ENCODE measurements around the gene USH2A. TPM values are rescaled to one million over a fixed set of nuclear protein-coding genes. Genes with fewer than 3 reads are reported as not detected.

USH2A gene
- polyA plus RNA-seq, 1 donor from 2014 or later = 0.17 TPM

DNA sequence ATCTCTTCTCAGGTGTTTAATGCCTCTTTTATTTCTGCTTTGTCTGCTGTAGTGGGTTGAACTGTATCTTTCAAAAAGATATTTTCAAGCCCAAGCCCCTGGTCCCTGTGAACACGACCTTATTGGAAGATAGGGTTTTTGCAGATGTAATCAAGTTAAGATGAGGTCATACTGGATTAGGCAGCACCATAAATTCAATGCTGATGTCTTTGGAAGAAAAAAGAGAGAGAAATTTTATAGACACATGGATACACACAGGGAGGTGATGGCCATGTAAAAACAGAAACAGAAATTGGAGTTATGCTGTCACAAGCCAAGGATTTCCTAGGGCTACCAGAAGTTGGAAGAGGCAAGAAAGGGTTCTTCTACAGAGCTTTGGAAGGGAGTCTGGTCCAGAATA, 554.7 kb downstream of the USH2A start:
- Histone ChIP-seq H3K9ac (ENCODE audit: low read length) (no peak overlapping the region), H3K36me3 (ENCODE audit: insufficient read depth, low read length) (no peaks in the 10 kb centered on the region), H3F3A (ENCODE audit: insufficient read depth, low read length, poor library complexity, severe bottlenecking) (no peaks in the 10 kb centered on the region), H3K9me2 (ENCODE audit: insufficient read depth, low read length) (no peaks in the 10 kb centered on the region), H3K4me2 (ENCODE audit: low read length) (no peak overlapping the region), H3K9me3 (ENCODE audit: low read length) (no peaks in the 10 kb centered on the region), H3K79me2 (replicated peaks; ENCODE audit: insufficient read depth, low read length) (no peaks in the 10 kb centered on the region), H4K20me1 (ENCODE audit: insufficient read depth) (no peaks in the 10 kb centered on the region), H2AFZ (ENCODE audit: low read depth, low read length) (no peak overlapping the region), H3K4me3 (ENCODE audit: low read length) (no peak overlapping the region), H3K27ac (ENCODE audit: low read length) (no peak overlapping the region), H3K27me3 (ENCODE audit: insufficient read depth, low read depth, low read length) (no peaks in the 10 kb centered on the region)
- TF ChIP-seq POLR2AphosphoS5 (IDR thresholded peaks at IDR 0.05) (no peak), SMC3 (conservative IDR thresholded peaks at IDR 0.05; ENCODE audit: poor library complexity) (no peak), MXI1 (conservative IDR thresholded peaks at IDR 0.05; ENCODE audit: poor library complexity, severe bottlenecking) (no peak), TAF1 (IDR thresholded peaks at IDR 0.05; ENCODE audit: low read depth) (no peak), RAD21 (conservative IDR thresholded peaks at IDR 0.05) (no peak), EP300 (conservative IDR thresholded peaks at IDR 0.05; ENCODE audit: poor library complexity, severe bottlenecking) (no peak), EZH2 (IDR thresholded peaks at IDR 0.05; ENCODE audit: borderline replicate concordance, insufficient read depth, low read length, poor library complexity, severe bottlenecking) (no peak), REST (IDR thresholded peaks at IDR 0.05; ENCODE audit: borderline replicate concordance) (no peak)
- TF ChIP-seq, protein P1, sequence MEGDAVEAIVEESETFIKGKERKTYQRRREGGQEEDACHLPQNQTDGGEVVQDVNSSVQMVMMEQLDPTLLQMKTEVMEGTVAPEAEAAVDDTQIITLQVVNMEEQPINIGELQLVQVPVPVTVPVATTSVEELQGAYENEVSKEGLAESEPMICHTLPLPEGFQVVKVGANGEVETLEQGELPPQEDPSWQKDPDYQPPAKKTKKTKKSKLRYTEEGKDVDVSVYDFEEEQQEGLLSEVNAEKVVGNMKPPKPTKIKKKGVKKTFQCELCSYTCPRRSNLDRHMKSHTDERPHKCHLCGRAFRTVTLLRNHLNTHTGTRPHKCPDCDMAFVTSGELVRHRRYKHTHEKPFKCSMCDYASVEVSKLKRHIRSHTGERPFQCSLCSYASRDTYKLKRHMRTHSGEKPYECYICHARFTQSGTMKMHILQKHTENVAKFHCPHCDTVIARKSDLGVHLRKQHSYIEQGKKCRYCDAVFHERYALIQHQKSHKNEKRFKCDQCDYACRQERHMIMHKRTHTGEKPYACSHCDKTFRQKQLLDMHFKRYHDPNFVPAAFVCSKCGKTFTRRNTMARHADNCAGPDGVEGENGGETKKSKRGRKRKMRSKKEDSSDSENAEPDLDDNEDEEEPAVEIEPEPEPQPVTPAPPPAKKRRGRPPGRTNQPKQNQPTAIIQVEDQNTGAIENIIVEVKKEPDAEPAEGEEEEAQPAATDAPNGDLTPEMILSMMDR (IDR thresholded peaks at IDR 0.05; ENCODE audit: poor library complexity, severe bottlenecking) = no peak

DNA sequence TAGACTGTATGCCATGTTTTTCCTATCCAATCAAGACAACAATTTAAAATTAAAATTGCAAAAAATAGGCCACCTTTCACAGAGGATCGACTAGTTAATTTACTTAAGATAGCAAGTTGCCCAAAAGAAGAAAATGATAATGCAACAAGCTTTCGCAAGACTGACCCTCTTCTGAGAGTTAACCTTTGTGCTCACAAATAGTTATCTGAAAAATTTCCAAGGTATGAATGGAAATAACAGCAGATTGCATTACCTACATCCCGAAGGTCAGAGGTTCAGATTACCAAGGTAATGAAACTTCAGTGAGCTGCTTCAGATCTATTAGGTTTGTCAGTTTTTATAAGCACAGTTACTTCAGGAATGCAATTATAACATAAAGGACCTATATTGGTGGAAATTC, 558.2 kb downstream of the USH2A start:
- Histone ChIP-seq H3K9me3 (ENCODE audit: low read length) (no peaks in the 10 kb centered on the region), H2AFZ (ENCODE audit: low read depth, low read length) (no peak overlapping the region), H3K9ac (ENCODE audit: low read length) (no peak overlapping the region), H3K4me3 (ENCODE audit: low read length) (no peak overlapping the region), H3K79me2 (replicated peaks; ENCODE audit: insufficient read depth, low read length) (no peaks in the 10 kb centered on the region), H3K4me2 (ENCODE audit: low read length) (no peak overlapping the region), H3K27me3 (ENCODE audit: insufficient read depth, low read depth, low read length) (no peaks in the 10 kb centered on the region), H3K36me3 (ENCODE audit: insufficient read depth, low read length) (no peaks in the 10 kb centered on the region), H4K20me1 (ENCODE audit: insufficient read depth) (no peaks in the 10 kb centered on the region), H3K27ac (ENCODE audit: low read length) (no peak overlapping the region), H3F3A (ENCODE audit: insufficient read depth, low read length, poor library complexity, severe bottlenecking) (no peaks in the 10 kb centered on the region), H3K9me2 (ENCODE audit: insufficient read depth, low read length) (no peaks in the 10 kb centered on the region)
- no peak for TF ChIP-seq REST (IDR thresholded peaks at IDR 0.05; ENCODE audit: borderline replicate concordance)
- no peak for TF ChIP-seq TAF1 (IDR thresholded peaks at IDR 0.05; ENCODE audit: low read depth)
- TF ChIP-seq POLR2AphosphoS5 (IDR thresholded peaks at IDR 0.05) = no peak
- TF ChIP-seq, protein P1 (IDR thresholded peaks at IDR 0.05; ENCODE audit: poor library complexity, severe bottlenecking) = no peak
- TF ChIP-seq SMC3 (conservative IDR thresholded peaks at IDR 0.05; ENCODE audit: poor library complexity) = no peak
- no peak for TF ChIP-seq RAD21 (conservative IDR thresholded peaks at IDR 0.05)
- no peak for TF ChIP-seq EP300 (conservative IDR thresholded peaks at IDR 0.05; ENCODE audit: poor library complexity, severe bottlenecking)
- no peak for TF ChIP-seq MXI1 (conservative IDR thresholded peaks at IDR 0.05; ENCODE audit: poor library complexity, severe bottlenecking)
- no peak for TF ChIP-seq EZH2 (IDR thresholded peaks at IDR 0.05; ENCODE audit: borderline replicate concordance, insufficient read depth, low read length, poor library complexity, severe bottlenecking)
